Liver (tissue), 9 donors: ENCODE results near the gene C1orf50. TPM values are rescaled to one million over a fixed set of nuclear protein-coding genes. Genes with fewer than 3 reads are reported as not detected.

ENCODE experiments used
- DNase-seq: peaks from one replicate; pipeline ENCODE4 v3.0.0-alpha.2; 2017; ENCODE audit warnings: low spot score
- H3K27ac ChIP-seq, 2 donors: one replicate each; pipeline ENCODE4 v1.7.0; 2013; ENCODE audit warnings: inconsistent platforms in 2 of 2, low read length in 2 of 2, control low read depth in 1 of 2, low read depth in 1 of 2, mild to moderate bottlenecking in 1 of 2
- H3K27me3 ChIP-seq, 4 donors: one replicate each; pipeline versions ENCODE4 v1.6.1 to v1.7.0; 2013; ENCODE audit warnings: low read length in 3 of 4, inconsistent platforms in 1 of 4, mild to moderate bottlenecking in 1 of 4, moderate library complexity in 1 of 4; ENCODE audit not compliant: control insufficient read depth in 4 of 4, insufficient read depth in 4 of 4
- H3K36me3 ChIP-seq, 4 donors: one replicate each; pipeline versions ENCODE4 v1.6.1 to v1.7.0; 2013; ENCODE audit warnings: low read length in 3 of 4, mild to moderate bottlenecking in 3 of 4, low read depth in 1 of 4, moderate library complexity in 1 of 4; ENCODE audit not compliant: control insufficient read depth in 4 of 4, insufficient read depth in 3 of 4
- H3K4me1 ChIP-seq, 4 donors: one replicate each; pipeline versions ENCODE4 v1.6.1 to v1.7.0; 2013; ENCODE audit warnings: low read length in 3 of 4, mild to moderate bottlenecking in 3 of 4, moderate library complexity in 1 of 4; ENCODE audit not compliant: control insufficient read depth in 4 of 4, insufficient read depth in 4 of 4
- H3K4me3 ChIP-seq, 3 donors: one replicate each; pipeline versions ENCODE4 v1.6.1 to v1.7.0; 2013; ENCODE audit warnings: low read length in 3 of 3, control low read depth in 1 of 3, low read depth in 1 of 3, mild to moderate bottlenecking in 1 of 3
- H3K9ac ChIP-seq, 2 donors: one replicate each; pipeline ENCODE4 v1.7.0; 2013; ENCODE audit warnings: low read length in 2 of 2, mild to moderate bottlenecking in 2 of 2, moderate library complexity in 2 of 2, control low read depth in 1 of 2, low read depth in 1 of 2
- H3K9me3 ChIP-seq, 4 donors: one replicate each; pipeline versions ENCODE4 v1.6.1 to v1.7.0; 2013; ENCODE audit warnings: low read length in 3 of 4; ENCODE audit not compliant: control insufficient read depth in 4 of 4
- EGR1 ChIP-seq, 2 donors: IDR thresholded peaks; 2 replicates each; pipeline ENCODE4 v1.6.1; 2016 to 2018; ENCODE audit warnings: antibody characterized with exemption in 2 of 2, low read depth in 2 of 2
- FOXA1 ChIP-seq: IDR thresholded peaks from 2 replicates; pipeline ENCODE4 v1.6.1; 2016; ENCODE audit warnings: antibody characterized with exemption
- FOXA2 ChIP-seq: IDR thresholded peaks from 2 replicates; pipeline ENCODE4 v1.6.1; 2016; ENCODE audit warnings: antibody characterized with exemption
- JUND ChIP-seq, 2 donors: IDR thresholded peaks; 2 replicates each; pipeline ENCODE4 v1.6.1; 2016; ENCODE audit warnings: antibody characterized with exemption in 2 of 2
- NR2F2 ChIP-seq: IDR thresholded peaks from 2 replicates; pipeline ENCODE4 v1.6.1; 2016; ENCODE audit warnings: antibody characterized with exemption
- RAD21 ChIP-seq, 2 donors: IDR thresholded peaks; 2 replicates each; pipeline ENCODE4 v1.6.1; 2016; ENCODE audit warnings: antibody characterized with exemption in 2 of 2, mild to moderate bottlenecking in 2 of 2
- RXRA ChIP-seq, 2 donors: IDR thresholded peaks; 2 replicates each; pipeline ENCODE4 v1.6.1; 2017 to 2018; ENCODE audit warnings: antibody characterized with exemption in 2 of 2, mild to moderate bottlenecking in 1 of 2
- TAF1 ChIP-seq: conservative IDR thresholded peaks from 2 replicates; pipeline ENCODE4 v1.6.1; 2016; ENCODE audit warnings: antibody characterized with exemption, mild to moderate bottlenecking
- YY1 ChIP-seq: IDR thresholded peaks from 2 replicates; pipeline ENCODE4 v1.6.1; 2016; ENCODE audit warnings: antibody characterized with exemption, mild to moderate bottlenecking
- WGBS: extraction: QIAGEN DNeasy Blood & Tissue Kit; methylation state at CpG from one replicate; pipeline ENCODE4 v1.1.7; 2013; 5-methylcytosine and 5-hydroxymethylcytosine counted together
- polyA plus RNA-seq, 2 donors: library from polyadenylated mRNA; stranded (reverse) in 1 of 2; unstranded in 1 of 2; fragments of 200-250 nt in 1 of 2; fragments of >200 nt in 1 of 2; fragmentation: Nextera tagmentation in 1 of 2; extraction: Ambion mirVana in 1 of 2; gene quantifications; one replicate each; pipeline versions ENCODE4 v1.2.1 to v1.2.3, GENCODE V29; 2013 to 2015
- total RNA-seq, 2 donors: library from RNA; depleted of rRNA; stranded (reverse); fragments of >200 nt; gene quantifications; one replicate each; pipeline ENCODE4 v1.2.3, GENCODE V29; 2014
- TF ChIP-seq, protein P1 (sequence below): fragments of 150-350 bp; IDR thresholded peaks from 2 replicates; pipeline ENCODE4 v1.5.1; 2017; ENCODE audit warnings: improper control_type of control experiment, low read depth, low read length; ENCODE audit not compliant: missing input control
- donor health status: healthy.
- donor health status: healthy.
- donor health status: healthy.
- donor health status: healthy.
- donor health status: healthy.

C1orf50 gene
- total and polyA plus RNA-seq, 4 donors = 2.6 to 5.8 (median 3.5) TPM

DNA sequence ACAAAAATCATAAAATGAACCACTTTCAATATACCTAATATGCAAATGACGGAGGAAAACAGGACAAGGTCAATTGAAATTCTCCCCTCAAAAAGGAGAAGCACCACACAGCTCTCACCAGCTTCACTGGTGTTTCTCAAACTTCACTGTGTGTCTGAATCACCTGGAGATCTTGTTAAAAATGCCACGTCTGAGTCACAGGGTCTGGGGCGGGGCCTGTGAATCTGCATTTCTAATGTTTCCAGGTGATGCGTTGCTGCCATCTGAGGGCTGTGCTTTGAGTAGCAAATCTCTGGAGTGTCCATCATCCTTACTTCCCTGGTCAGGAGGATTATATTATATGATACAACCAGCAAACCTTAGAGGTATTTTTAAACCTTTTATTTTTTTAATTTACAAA is 36.1 kb upstream of the C1orf50 start:
- DNase-seq = peak; percentile 37

GRCh38 chr1:42731585-42731984 is 35.5 kb upstream of the C1orf50 start:
- H3K4me1 ChIP-seq = no peaks in the 10 kb centered on the region
- H3K27ac ChIP-seq = no peak overlapping the region
- no peak for DNase-seq
- H3K36me3 ChIP-seq = no peaks in the 10 kb centered on the region
- TF ChIP-seq, protein P1, sequence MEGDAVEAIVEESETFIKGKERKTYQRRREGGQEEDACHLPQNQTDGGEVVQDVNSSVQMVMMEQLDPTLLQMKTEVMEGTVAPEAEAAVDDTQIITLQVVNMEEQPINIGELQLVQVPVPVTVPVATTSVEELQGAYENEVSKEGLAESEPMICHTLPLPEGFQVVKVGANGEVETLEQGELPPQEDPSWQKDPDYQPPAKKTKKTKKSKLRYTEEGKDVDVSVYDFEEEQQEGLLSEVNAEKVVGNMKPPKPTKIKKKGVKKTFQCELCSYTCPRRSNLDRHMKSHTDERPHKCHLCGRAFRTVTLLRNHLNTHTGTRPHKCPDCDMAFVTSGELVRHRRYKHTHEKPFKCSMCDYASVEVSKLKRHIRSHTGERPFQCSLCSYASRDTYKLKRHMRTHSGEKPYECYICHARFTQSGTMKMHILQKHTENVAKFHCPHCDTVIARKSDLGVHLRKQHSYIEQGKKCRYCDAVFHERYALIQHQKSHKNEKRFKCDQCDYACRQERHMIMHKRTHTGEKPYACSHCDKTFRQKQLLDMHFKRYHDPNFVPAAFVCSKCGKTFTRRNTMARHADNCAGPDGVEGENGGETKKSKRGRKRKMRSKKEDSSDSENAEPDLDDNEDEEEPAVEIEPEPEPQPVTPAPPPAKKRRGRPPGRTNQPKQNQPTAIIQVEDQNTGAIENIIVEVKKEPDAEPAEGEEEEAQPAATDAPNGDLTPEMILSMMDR = no peak
- no peak for TF ChIP-seq JUND (IDR thresholded peaks at IDR 0.05)
- TF ChIP-seq FOXA2 = no peak
- no peak for TF ChIP-seq EGR1 (IDR thresholded peaks at IDR 0.05; ENCODE audit: low read depth in 2 of 2)
- H3K9ac ChIP-seq = no peak overlapping the region
- no peak overlapping the region for H3K4me3 ChIP-seq
- H3K27me3 ChIP-seq = no peaks in the 10 kb centered on the region
- H3K9me3 ChIP-seq = no peaks in the 10 kb centered on the region
- 84% methylated on average over 3 of the region's 3 CpGs for WGBS

More for the DNA sequence above, 36.1 kb upstream of the C1orf50 start:
- H3K9me3 ChIP-seq = no peaks in the 10 kb centered on the region
- H3K36me3 ChIP-seq = no peaks in the 10 kb centered on the region
- H3K27me3 ChIP-seq = no peaks in the 10 kb centered on the region
- H3K27ac ChIP-seq = no peak overlapping the region
- no peak overlapping the region for H3K4me3 ChIP-seq
- H3K9ac ChIP-seq = no peak overlapping the region
- 68% methylated on average over 4 of the region's 4 CpGs for WGBS
- H3K4me1 ChIP-seq = no peaks in the 10 kb centered on the region
- peak; percentile 56 to 62 for TF ChIP-seq RAD21 (IDR thresholded peaks at IDR 0.05)
- no peak for TF ChIP-seq TAF1

GRCh38 chr1:42732126-42732680 is 34.8 kb upstream of the C1orf50 start:
- Histone ChIP-seq H3K9ac (no peak overlapping the region), H3K27me3 (no peaks in the 10 kb centered on the region), H3K9me3 (no peaks in the 10 kb centered on the region), H3K27ac (no peak overlapping the region), H3K4me3 (no peak overlapping the region), H3K36me3 (no peaks in the 10 kb centered on the region), H3K4me1 (no peaks in the 10 kb centered on the region)
- DNase-seq = no peak
- WGBS = 84% methylated on average over 10 of the region's 10 CpGs
- TF ChIP-seq TAF1 (no peak), JUND (IDR thresholded peaks at IDR 0.05) (no peak), NR2F2 (no peak), EGR1 (IDR thresholded peaks at IDR 0.05; ENCODE audit: low read depth in 2 of 2) (no peak)

- Histone ChIP-seq H3K9me3 (no peaks in the 10 kb centered on the region), H3K27me3 (no peaks in the 10 kb centered on the region), H3K27ac (no peak overlapping the region), H3K4me3 (no peak overlapping the region), H3K9ac (no peak overlapping the region), H3K36me3 (no peaks in the 10 kb centered on the region), H3K4me1 (no peaks in the 10 kb centered on the region)
- TF ChIP-seq JUND (IDR thresholded peaks at IDR 0.05) = no peak
- no peak for TF ChIP-seq TAF1
- no peak for TF ChIP-seq YY1
- TF ChIP-seq RXRA (IDR thresholded peaks at IDR 0.05) = no peak
- no peak for TF ChIP-seq FOXA1
- DNase-seq = no peak
- WGBS = 91% methylated on average over 12 of the region's 12 CpGs
These were observed 33.4 kb upstream of the C1orf50 start for GRCh38 chr1:42733415-42734200.
